ENCODE data around the gene PRCP.

The PRCP gene

DNA sequence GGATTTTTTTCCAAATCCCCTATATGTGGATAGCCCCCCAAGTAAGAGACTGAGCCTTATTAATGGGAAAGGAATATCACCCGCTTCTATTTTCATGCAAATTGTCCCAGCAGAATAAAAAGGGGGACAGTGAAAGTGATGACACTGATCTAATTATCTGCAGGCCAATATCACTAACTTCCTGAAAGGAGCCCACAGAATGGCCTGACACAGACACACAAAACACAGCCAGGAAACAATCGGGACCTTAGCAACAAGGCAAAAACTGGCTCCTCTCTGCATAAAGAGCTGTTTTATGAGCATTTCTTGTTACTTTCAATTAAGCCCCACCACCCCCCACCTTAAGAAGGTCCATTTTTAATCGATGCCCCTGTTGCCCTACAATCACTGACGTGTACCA is 112.2 kb downstream of the PRCP start:
- in situ Hi-C loops (cut with HindIII; ENCODE audit: low sequenced_read_pairs), result no loop called here

DNA sequence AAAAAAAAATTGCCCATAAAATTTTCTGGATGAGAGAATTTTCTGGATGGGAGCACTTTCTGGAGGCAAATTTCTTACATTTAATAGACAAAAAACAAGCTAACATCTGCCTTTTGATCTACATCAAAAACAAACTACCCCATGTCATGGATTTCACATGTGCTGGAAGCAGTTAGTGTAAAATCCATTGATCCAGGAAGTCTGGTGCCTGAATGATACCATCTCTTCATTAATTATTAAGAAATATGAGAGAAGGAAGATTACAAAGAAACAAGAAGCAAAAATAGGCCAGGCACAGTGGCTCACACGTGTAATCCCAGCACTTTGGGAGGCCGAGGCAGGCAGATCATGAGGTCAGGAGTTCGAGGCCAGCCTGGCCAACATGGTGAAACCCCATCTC is 113.4 kb downstream of the PRCP start:
- in situ Hi-C loops (cut with HindIII; ENCODE audit: low sequenced_read_pairs), result no loop called here

DNA sequence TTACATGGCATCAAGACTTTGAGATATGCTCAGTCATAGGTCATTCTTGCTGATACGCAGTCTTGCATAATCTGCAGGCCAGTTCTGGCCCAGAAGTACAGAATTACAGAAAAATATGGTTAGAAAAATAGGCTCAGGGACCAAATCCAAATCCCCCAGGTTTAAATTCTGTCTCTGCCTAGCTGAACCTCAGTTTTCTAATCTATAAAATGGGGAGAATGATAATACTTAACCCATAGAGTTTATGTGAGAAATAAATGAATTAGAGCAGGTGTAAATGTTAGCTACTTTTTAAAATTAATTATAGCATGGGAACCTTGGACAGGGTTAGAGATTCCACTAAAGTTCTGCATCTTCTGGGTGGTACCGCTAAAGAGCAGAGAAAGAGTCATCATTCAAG is 114.2 kb downstream of the PRCP start:
- in situ Hi-C loops (cut with HindIII; ENCODE audit: low sequenced_read_pairs), result no loop called here

DNA sequence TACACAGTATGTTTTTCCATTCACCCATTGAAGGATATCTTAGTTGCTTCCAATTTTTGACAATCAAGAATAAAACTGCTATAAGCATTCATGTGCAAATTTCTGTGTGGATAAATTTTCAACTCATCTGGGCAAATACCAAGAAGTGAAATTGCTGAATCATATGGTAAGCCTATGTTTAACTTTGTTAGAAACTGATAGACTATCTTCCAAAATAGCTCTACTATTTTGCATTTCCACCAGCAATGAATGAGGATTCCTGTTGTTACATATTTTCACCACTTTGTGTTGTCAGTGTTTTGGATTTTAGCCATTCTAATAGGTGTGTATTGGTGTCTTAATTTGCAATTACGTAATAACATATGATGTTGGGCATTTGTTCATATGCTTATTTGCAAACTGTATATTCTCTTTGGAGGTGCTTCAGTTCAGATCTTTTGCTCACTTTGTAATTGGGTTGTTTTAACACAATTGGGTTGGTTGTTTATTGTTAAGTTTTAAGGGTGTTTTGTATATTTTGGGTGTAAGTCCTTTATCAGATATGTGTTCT is 117.3 kb downstream of the PRCP start:
- in situ Hi-C loops (cut with HindIII; ENCODE audit: low sequenced_read_pairs), result no loop called here

DNA sequence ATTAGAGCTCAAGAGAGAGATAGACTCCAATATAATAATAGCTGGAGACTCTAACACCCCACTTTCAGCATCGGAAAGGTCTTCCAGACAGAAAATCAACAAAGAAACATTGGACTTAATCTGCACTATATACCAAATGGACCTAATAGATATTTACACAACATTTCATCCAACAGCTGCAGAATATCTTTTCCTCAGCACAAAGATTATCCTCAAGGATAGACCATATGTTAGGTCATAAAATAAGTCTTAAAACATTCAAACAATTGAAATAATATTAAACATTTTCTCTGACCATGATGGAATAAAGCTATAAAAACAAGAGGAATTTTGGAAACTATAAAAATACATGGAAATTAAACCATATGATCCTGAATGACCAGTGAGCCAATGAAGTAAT is 121.5 kb downstream of the PRCP start:
- in situ Hi-C loops (cut with HindIII; ENCODE audit: low sequenced_read_pairs), result no loop called here

DNA sequence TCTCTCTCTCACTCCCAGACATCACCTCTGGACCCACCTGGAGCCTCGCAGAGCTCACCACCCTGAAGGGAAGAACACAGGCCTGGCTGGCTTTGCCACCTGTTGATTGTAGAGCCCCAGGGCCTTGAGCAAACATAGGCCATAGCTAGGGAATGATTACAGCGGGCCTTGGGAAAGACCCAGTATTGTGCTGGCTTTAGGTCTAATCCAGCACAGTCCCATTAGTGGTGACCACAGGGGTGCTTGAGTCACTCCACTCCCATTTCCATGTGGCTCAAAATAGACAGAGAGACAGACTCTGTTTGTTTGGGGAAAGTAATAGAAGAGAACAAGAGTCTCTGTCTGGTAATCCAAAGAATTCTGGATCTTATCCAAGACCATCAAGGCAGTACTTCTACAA is 123.9 kb downstream of the PRCP start:
- in situ Hi-C loops (cut with HindIII; ENCODE audit: low sequenced_read_pairs), result no loop called here

DNA sequence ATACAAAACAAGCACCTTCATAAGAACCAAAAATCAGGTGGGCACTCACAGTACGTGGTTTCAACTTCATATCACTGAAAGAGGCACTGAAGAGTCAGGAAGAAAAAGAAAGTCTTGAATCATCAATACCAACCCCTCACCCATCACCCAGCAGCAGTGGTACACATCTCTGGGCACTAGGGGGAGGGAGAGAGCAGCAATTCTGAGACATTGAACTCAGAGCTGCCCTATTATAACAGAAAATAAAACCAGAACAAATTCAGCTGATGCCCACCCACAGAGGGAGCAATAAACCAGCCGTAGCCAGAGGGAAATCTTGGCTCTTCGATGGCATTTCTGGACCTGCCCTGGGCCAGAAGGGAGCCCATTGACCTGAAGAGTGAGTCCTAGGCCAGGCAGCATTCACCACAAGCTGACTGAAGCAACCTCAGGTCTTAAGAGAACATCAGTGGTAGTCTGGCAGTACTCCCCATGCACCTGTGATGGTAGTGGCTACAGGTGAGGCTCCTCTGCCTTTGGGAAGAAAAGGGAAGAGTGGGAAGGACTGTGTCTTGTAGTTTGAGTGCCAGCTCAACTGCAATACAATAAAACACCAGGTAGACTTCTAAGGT is 124.4 kb downstream of the PRCP start:
- in situ Hi-C loops (cut with HindIII; ENCODE audit: low sequenced_read_pairs), result no loop called here

DNA sequence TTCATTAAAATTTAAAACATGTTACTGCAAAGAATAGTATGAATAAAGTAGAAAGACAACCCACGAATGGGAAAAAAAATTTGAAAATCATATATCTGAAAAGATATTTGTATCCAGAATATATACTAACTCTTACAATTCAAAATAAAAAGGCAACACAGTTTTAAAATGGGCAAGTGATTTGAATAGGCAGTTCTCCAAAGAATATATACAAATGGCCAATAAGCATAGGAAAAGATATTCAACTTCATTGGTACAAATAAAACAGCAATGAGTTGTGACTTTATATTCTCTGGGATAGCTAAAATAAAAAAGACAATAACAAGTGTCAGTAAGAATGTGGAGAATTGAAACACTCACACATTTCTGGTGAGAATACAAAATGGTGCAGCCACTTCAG is 125.0 kb downstream of the PRCP start:
- in situ Hi-C loops (cut with HindIII; ENCODE audit: low sequenced_read_pairs), result no loop called here

Measured in DLD1 (cell line).